ENCODE measurements around the gene SNRPA1. TPM values are rescaled to one million over a fixed set of nuclear protein-coding genes. Genes with fewer than 3 reads are reported as not detected.

The SNRPA1 gene
- total and polyA plus RNA-seq, 2 of the 13 experiments (the other 11 are each of a cell fraction or from before 2014, with no cell fraction given) = 41.2 to 108 TPM

GRCh38 chr15:101277038-101277822, 17.8 kb downstream of the SNRPA1 start, which contains the start of gene SELENOS (continued):
- TF ChIP-seq ZBTB26 (CRISPR knock-in tag; IDR thresholded peaks at IDR 0.05; ENCODE audit: borderline replicate concordance) = no peak
- TF ChIP-seq ZFP36L2 (CRISPR knock-in tag; IDR thresholded peaks at IDR 0.05) = no peak
- no peak for TF ChIP-seq AFF4 (CRISPR knock-in tag; IDR thresholded peaks at IDR 0.05)
- no peak; the same call in 1 of the 2 replicates for TF ChIP-seq NRL (CRISPR knock-in tag; IDR thresholded peaks at IDR 0.05; ENCODE audit: borderline replicate concordance)
- TF ChIP-seq ZNF337 (CRISPR knock-in tag; IDR thresholded peaks at IDR 0.05; ENCODE audit: borderline replicate concordance, low read depth) = no peak
- no peak for TF ChIP-seq ELK4 (CRISPR knock-in tag; IDR thresholded peaks at IDR 0.05; ENCODE audit: borderline replicate concordance)
- TF ChIP-seq, protein P1, sequence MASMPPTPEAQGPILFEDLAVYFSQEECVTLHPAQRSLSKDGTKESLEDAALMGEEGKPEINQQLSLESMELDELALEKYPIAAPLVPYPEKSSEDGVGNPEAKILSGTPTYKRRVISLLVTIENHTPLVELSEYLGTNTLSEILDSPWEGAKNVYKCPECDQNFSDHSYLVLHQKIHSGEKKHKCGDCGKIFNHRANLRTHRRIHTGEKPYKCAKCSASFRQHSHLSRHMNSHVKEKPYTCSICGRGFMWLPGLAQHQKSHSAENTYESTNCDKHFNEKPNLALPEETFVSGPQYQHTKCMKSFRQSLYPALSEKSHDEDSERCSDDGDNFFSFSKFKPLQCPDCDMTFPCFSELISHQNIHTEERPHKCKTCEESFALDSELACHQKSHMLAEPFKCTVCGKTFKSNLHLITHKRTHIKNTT (CRISPR knock-in tag; IDR thresholded peaks at IDR 0.05) = no peak
- peak; percentile 83 for TF ChIP-seq MXD4 (CRISPR knock-in tag; IDR thresholded peaks at IDR 0.05)
- no peak for TF ChIP-seq KAT2B (IDR thresholded peaks at IDR 0.05; ENCODE audit: borderline replicate concordance, low read depth, low read length)
- peak; percentile 86 for TF ChIP-seq MXD3 (CRISPR knock-in tag; IDR thresholded peaks at IDR 0.05)
- TF ChIP-seq, protein P2, sequence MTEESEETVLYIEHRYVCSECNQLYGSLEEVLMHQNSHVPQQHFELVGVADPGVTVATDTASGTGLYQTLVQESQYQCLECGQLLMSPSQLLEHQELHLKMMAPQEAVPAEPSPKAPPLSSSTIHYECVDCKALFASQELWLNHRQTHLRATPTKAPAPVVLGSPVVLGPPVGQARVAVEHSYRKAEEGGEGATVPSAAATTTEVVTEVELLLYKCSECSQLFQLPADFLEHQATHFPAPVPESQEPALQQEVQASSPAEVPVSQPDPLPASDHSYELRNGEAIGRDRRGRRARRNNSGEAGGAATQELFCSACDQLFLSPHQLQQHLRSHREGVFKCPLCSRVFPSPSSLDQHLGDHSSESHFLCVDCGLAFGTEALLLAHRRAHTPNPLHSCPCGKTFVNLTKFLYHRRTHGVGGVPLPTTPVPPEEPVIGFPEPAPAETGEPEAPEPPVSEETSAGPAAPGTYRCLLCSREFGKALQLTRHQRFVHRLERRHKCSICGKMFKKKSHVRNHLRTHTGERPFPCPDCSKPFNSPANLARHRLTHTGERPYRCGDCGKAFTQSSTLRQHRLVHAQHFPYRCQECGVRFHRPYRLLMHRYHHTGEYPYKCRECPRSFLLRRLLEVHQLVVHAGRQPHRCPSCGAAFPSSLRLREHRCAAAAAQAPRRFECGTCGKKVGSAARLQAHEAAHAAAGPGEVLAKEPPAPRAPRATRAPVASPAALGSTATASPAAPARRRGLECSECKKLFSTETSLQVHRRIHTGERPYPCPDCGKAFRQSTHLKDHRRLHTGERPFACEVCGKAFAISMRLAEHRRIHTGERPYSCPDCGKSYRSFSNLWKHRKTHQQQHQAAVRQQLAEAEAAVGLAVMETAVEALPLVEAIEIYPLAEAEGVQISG (CRISPR knock-in tag; IDR thresholded peaks at IDR 0.05) = peak; percentile 75
- TF ChIP-seq BRCA1 (CRISPR knock-in tag; IDR thresholded peaks at IDR 0.05) = 0 out of 2 replicates have a peak, but pooled peaks have one; percentile 37
- peak; percentile 93 for TF ChIP-seq ZFX (CRISPR knock-in tag; IDR thresholded peaks at IDR 0.05; ENCODE audit: low read depth)
- peak; percentile 62; the same call in 1 of the 2 replicates for TF ChIP-seq ZGPAT (CRISPR knock-in tag; IDR thresholded peaks at IDR 0.05)
- peak; percentile 78; the same call in 1 of the 2 replicates for TF ChIP-seq DRAP1 (CRISPR knock-in tag; IDR thresholded peaks at IDR 0.05)

All from HepG2 (cell line).